Endothelial cell (in vitro differentiated cells): Measurements from ENCODE around the gene MYL10. TPM values are rescaled to one million over a fixed set of nuclear protein-coding genes. Genes with fewer than 3 reads are reported as not detected.

Experiments used
- DNase-seq: peaks from one replicate; pipeline ENCODE4 v3.0.0; 2021; ENCODE audit warnings: low spot score
- H3K27ac Mint-ChIP-seq: one replicate; pipeline ENCODE4 v1.8.0; 2021; ENCODE audit warnings: mixed read lengths, inconsistent platforms; ENCODE audit not compliant: unreplicated experiment
- H3K27me3 Mint-ChIP-seq: one replicate; pipeline ENCODE4 v1.8.0; 2021; ENCODE audit warnings: mild to moderate bottlenecking, moderate library complexity, mixed read lengths, inconsistent platforms; ENCODE audit not compliant: unreplicated experiment
- H3K36me3 Mint-ChIP-seq: one replicate; pipeline ENCODE4 v1.8.0; 2021; ENCODE audit warnings: mild to moderate bottlenecking, low read depth, mixed read lengths, inconsistent platforms; ENCODE audit not compliant: unreplicated experiment
- H3K4me1 Mint-ChIP-seq: one replicate; pipeline ENCODE4 v1.8.0; 2021; ENCODE audit warnings: mild to moderate bottlenecking, mixed read lengths, inconsistent platforms; ENCODE audit not compliant: unreplicated experiment
- H3K4me3 Mint-ChIP-seq: one replicate; pipeline ENCODE4 v1.8.0; 2021; ENCODE audit warnings: mild to moderate bottlenecking, mixed read lengths, inconsistent platforms; ENCODE audit not compliant: unreplicated experiment
- H3K9me3 Mint-ChIP-seq: one replicate; pipeline ENCODE4 v1.8.0; 2021; ENCODE audit warnings: mixed read lengths, inconsistent platforms; ENCODE audit not compliant: unreplicated experiment
- CTCF ChIP-seq: fragments of 200-600 bp; sonication (generic); IDR thresholded peaks from one replicate; pipeline ENCODE4 v1.5.0; 2021; ENCODE audit warnings: antibody characterized with exemption; ENCODE audit not compliant: unreplicated experiment
- total RNA-seq: library from RNA; stranded (reverse); fragmentation: NEBNext Ultra II Directional; extraction: Animal tissue kit (Norgen Biotek cat#: 25700); gene quantifications from one replicate; pipeline ENCODE4 v1.2.1, GENCODE V29; 2021; ENCODE audit not compliant: unreplicated experiment

Gene MYL10
- total RNA-seq, 1 donor from 2014 or later: not detected

- DNase-seq: no peak
- H3K36me3 Mint-ChIP-seq: no peaks in the 10 kb centered on the region
- peaks cover 5% of the 10 kb centered on the region for H3K27me3 Mint-ChIP-seq
- TF ChIP-seq CTCF: no peak
- H3K4me3 Mint-ChIP-seq: no peak overlapping the region
- H3K27ac Mint-ChIP-seq: no peak overlapping the region
- peaks cover 8% of the 10 kb centered on the region for H3K4me1 Mint-ChIP-seq
- no peaks in the 10 kb centered on the region for H3K9me3 Mint-ChIP-seq
These were observed 40.0 kb downstream of the MYL10 start for GRCh38 chr7:101589052-101589451.

GRCh38 chr7:101588131-101588935 is 40.8 kb downstream of the MYL10 start:
- TF ChIP-seq CTCF: no peak
- Mint-ChIP-seq H3K4me1 (peaks cover 8% of the 10 kb centered on the region), H3K36me3 (no peaks in the 10 kb centered on the region), H3K4me3 (no peak overlapping the region), H3K27me3 (peaks cover 5% of the 10 kb centered on the region), H3K27ac (no peak overlapping the region), H3K9me3 (no peaks in the 10 kb centered on the region)
- DNase-seq: no peak

- H3K4me1 Mint-ChIP-seq: peaks cover 8% of the 10 kb centered on the region
- no peak for DNase-seq
- TF ChIP-seq CTCF: no peak
- H3K9me3 Mint-ChIP-seq: no peaks in the 10 kb centered on the region
- no peak overlapping the region for H3K27ac Mint-ChIP-seq
- H3K36me3 Mint-ChIP-seq: peaks cover 3% of the 10 kb centered on the region
- H3K27me3 Mint-ChIP-seq: peaks cover 2% of the 10 kb centered on the region
- H3K4me3 Mint-ChIP-seq: no peak overlapping the region
These were observed 42.0 kb downstream of the MYL10 start for GRCh38 chr7:101586906-101587677.

- H3K4me1 Mint-ChIP-seq: peaks cover 8% of the 10 kb centered on the region
These were observed 42.8 kb downstream of the MYL10 start for GRCh38 chr7:101586078-101586905.

More at GRCh38 chr7:101586078-101586905, 42.8 kb downstream of the MYL10 start:
- Mint-ChIP-seq H3K9me3 (no peaks in the 10 kb centered on the region), H3K36me3 (peaks cover 5% of the 10 kb centered on the region), H3K27me3 (peaks cover 2% of the 10 kb centered on the region), H3K4me3 (no peak overlapping the region), H3K27ac (no peak overlapping the region)
- no peak for TF ChIP-seq CTCF
- no peak for DNase-seq
